CD4-positive, alpha-beta T cell treated with Interleukin-1 beta for 1 hour (primary cell): Measurements from ENCODE around the gene KCTD3.
A peak's percentile ranks its signal among the peaks of the same experiment; 100 is the strongest.

Experiments
- DNase-seq, 2 donors: peaks; one replicate each; pipeline ENCODE4 v3.0.0-alpha.2; 2020 to 2022

Gene KCTD3

GRCh38 chr1:215557504-215557903, 9.6 kb upstream of the KCTD3 start:
- DNase-seq: no peak

- DNase-seq: no peak
Measured at GRCh38 chr1:215557992-215558626, 9.0 kb upstream of the KCTD3 start.

- peak; percentile 5 to 8 for DNase-seq
Measured at GRCh38 chr1:215567491-215568298, 591 bp downstream of the KCTD3 start.

GRCh38 chr1:215568299-215568692, 1.2 kb downstream of the KCTD3 start:
- DNase-seq: no peak

- no peak for DNase-seq
Measured at GRCh38 chr1:215569986-215570824, 3.1 kb downstream of the KCTD3 start.

GRCh38 chr1:215581896-215582295, 14.8 kb downstream of the KCTD3 start:
- no peak for DNase-seq

GRCh38 chr1:215583185-215583749, 16.2 kb downstream of the KCTD3 start:
- DNase-seq: no peak

- no peak for DNase-seq
Measured at GRCh38 chr1:215584389-215584788, 17.3 kb downstream of the KCTD3 start.

GRCh38 chr1:215589650-215590435, 22.7 kb downstream of the KCTD3 start:
- DNase-seq: no peak

- no peak for DNase-seq
Measured at GRCh38 chr1:215590779-215591491, 23.8 kb downstream of the KCTD3 start.

GRCh38 chr1:215594640-215595039, 27.5 kb downstream of the KCTD3 start:
- DNase-seq: no peak

GRCh38 chr1:215595231-215595630, 28.1 kb downstream of the KCTD3 start:
- no peak for DNase-seq

- no peak for DNase-seq
Measured at GRCh38 chr1:215597961-215598360, 30.9 kb downstream of the KCTD3 start.

- DNase-seq: no peak
Measured at GRCh38 chr1:215599418-215600074, 32.4 kb downstream of the KCTD3 start.

GRCh38 chr1:215600258-215600792, 33.2 kb downstream of the KCTD3 start:
- DNase-seq: no peak

- DNase-seq: no peak
Measured at GRCh38 chr1:215600867-215601266, 33.8 kb downstream of the KCTD3 start.

GRCh38 chr1:215601276-215601675, 34.2 kb downstream of the KCTD3 start:
- no peak for DNase-seq

GRCh38 chr1:215603319-215603718, 36.2 kb downstream of the KCTD3 start:
- DNase-seq: no peak

GRCh38 chr1:215605011-215605621, 38.0 kb downstream of the KCTD3 start:
- DNase-seq: no peak

GRCh38 chr1:215606036-215606435, 38.9 kb downstream of the KCTD3 start:
- no peak for DNase-seq
